Liver (tissue), 2 donors: Measurements from ENCODE around the gene KRT80.

Source experiments
- TF ChIP-seq, protein P1 (sequence below): fragments of 150-350 bp; IDR thresholded peaks from 2 replicates; pipeline ENCODE4 v1.5.1; 2017; ENCODE audit warnings: improper control_type of control experiment, low read depth, low read length; ENCODE audit not compliant: missing input control
- TF ChIP-seq, protein P2 (sequence below): IDR thresholded peaks from 2 replicates; pipeline ENCODE4 v1.6.1; 2016; ENCODE audit warnings: antibody characterized with exemption
- donor health status: healthy.

DNA sequence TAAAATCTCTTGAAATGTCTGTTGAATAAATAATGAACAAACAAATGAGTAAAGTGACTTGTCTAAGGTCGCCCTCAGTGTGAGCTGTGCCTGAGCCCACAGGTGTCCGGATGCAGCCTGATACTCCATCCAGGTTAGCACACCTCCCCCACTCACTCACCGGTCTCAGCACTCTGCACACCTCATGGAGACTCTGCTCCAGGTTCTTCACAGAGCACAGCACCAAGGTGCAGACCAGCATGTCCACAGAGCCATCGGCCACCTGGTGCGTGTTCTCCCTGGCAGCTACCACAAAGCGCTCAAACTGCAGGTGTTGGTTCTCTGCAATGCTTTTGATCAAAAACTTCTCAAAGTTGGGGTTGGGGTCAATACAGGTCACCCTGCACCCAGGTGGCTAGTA lies 37.1 kb upstream of the KRT80 start:
- TF ChIP-seq, protein P1, sequence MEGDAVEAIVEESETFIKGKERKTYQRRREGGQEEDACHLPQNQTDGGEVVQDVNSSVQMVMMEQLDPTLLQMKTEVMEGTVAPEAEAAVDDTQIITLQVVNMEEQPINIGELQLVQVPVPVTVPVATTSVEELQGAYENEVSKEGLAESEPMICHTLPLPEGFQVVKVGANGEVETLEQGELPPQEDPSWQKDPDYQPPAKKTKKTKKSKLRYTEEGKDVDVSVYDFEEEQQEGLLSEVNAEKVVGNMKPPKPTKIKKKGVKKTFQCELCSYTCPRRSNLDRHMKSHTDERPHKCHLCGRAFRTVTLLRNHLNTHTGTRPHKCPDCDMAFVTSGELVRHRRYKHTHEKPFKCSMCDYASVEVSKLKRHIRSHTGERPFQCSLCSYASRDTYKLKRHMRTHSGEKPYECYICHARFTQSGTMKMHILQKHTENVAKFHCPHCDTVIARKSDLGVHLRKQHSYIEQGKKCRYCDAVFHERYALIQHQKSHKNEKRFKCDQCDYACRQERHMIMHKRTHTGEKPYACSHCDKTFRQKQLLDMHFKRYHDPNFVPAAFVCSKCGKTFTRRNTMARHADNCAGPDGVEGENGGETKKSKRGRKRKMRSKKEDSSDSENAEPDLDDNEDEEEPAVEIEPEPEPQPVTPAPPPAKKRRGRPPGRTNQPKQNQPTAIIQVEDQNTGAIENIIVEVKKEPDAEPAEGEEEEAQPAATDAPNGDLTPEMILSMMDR: no peak
- TF ChIP-seq, protein P2, sequence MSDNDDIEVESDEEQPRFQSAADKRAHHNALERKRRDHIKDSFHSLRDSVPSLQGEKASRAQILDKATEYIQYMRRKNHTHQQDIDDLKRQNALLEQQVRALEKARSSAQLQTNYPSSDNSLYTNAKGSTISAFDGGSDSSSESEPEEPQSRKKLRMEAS: no peak
